CD4-positive, alpha-beta T cell treated with Interleukin-15 for 4 hours (primary cell): ENCODE results near the gene RNF166.
A peak's percentile ranks its signal among the peaks of the same experiment; 100 is the strongest.

Source experiments
- DNase-seq: peaks from one replicate; pipeline ENCODE4 v3.0.0-alpha.2; 2020; ENCODE audit warnings: low spot score

RNF166 gene

DNA sequence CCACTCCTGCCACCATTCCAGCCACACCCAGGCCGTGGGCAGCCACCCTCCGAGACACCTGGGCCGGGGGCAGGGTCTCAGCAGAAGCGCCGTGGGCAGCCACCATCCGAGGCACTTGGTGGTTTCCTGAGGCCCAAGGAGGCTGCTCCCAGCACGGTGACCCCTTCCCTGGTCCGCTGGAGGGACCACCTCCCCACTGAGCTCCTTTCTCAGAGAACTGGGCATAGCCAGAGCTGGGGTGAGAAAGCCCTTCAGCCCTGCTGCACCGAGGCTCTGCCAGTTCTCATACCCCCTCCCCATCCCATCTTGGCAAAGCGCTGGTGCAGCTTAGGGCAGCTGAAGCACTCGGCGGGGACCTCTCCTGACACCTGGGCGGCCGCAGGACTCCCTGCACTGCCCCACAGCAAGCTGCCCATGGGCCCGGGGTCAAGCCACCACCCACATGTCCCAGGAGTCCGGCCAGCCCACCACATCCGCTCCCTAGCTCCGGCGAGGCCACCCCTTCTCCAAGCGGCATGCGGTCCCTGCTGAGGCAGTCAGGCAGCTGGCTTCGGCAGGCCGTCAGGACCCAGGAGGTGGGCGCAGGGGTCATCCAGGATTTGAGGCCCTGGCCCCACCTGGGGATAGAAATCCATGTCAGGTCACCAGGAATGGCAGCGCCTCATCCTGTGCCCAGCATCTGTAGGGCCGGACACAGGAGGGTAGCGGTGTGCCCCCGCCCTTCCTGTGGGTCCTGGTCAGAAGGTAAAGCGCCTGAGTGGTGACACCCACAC is 54.0 kb downstream of the RNF166 start:
- DNase-seq, result no peak

DNA sequence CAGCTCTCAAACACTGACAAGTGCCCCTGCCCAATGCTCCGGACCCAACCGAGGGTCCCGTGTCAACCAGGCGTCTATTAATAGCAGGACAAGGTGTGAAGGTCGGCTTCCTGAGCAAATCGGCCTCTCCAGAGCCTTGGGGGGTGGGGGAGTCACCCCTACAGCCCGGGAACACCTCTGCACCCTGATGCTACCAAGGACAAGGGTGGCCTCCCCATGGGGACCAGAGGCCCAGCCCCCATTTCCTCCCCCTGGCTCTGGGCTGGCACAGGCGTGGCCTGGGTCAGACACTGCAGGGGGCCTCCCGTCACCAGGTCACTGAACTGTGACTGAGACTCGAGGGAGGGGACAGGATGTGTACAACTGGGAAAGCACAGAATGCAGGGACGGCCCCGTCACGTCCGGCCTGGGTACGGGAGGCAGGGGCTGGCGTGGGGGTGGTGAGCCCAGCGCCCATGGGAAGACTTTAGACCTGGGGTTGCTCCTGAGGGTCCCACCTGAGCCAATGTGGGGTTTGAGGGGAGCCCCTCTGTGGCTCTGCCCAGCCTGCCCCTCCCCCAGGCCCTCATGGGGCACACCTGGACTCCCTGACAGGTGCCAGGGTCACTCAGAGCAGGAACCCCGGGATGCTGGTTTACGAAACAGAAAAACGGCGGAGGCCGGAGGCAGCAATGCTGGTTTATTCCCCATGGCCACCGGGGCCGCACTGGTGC is 54.8 kb downstream of the RNF166 start:
- peak; percentile 67 for DNase-seq

DNA sequence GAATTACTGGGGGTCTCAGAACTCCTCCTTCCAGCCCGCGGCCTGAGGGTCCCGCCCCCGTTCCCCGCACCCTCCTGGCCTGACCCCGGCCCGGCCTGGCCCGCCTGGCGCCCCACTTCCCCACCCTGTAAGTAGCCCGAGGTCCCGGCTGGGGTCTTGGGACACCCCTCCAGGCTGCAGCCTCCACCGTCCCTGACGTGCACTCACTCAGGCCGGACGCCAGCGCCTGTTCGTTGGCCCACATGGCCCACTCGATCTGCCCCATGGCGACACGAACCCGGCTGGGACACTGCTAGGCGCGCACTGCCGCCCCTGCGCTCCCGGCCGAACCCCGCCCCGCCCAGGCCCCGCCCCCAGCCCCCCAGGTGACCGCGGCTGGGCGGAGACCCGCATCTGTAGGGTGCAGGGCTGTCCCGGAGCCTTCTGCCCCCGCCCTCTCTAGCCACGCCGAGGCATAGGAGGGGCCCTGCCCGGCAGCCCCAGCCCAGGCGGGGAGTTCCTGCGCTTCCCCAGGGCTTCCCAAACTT is 55.4 kb downstream of the RNF166 start, which contains the start of gene CYBA:
CYBA (minus strand) TSS at position 305 of the 527 bp plus-strand sequence; CDS start at position 265, 40 bp downstream.
- peak; percentile 83 for DNase-seq

DNA sequence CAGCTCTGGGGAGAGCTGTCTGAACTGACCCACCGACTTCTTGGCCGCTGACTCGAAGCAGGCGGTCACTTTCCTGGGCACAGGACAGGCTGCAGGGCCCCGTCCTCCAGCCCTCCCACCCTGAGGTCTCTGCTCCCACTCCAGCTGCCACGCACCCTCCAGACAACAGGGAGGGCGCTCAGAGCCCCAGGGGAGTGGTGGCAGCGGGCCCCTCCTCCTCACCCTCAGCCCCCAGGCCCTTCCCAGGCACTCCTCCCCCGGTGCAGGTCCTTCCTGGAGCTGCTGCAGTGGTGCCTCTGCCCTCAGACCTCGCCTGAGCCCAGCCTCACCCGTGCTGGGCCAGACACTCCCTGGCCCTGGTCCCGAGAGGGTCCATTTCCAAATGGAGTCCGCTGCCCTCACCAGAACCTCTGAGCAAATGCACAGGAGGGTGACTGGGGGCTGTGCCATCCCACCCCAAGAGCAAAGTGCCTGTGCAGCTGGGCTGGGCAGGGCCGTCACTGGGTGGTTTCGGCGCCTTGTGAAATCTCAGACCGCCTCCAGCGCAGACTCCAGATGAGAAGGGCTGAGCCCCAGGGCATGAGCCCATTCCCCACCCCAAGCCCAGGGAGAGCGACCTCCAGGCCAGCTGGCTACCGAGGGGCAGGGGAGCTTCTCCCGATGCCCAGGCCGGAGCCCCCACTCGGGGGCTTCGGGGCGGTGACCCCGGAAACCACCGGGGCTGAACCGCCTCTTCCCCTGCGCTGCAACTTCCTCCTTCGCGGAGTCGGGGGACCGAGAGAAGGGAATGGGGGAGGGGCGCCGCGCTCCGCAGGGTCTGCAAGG is 56.1 kb downstream of the RNF166 start:
- DNase-seq, result no peak

DNA sequence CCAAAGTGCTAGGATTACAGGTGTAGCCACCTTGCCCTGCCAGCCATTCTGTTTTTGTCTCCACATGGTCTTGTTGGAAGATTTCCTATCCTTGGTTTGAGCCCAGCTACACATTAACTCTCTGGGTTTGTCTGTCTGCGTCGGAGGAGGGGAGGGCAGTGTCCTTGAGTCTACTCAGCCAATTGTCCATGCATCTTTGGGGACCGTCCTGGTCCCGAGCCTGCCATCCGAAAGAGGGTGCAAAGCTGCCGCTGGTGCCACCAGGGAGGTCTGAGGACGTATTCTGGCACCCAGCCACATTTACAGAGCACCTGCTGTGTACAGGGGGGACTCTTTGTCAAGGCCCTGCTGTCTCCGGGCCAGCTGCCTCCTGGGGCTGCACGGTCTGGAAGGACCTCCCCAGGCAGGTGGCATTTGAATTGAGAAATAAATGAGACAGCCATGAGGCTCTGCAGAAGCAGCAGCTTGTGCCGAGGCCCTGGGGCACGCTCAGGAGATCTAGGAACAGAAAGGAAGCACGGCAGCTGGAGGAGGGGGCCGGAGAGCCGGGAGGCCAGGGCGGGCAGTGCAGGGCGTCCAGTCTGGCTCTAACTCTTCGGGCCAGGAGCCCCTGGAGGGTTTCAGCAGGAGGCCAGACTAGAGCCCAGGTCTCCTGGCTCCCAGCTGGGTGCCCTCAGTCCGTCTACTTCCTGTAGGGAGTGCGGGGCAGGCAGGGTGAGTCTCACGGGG is 56.8 kb downstream of the RNF166 start:
- no peak for DNase-seq

DNA sequence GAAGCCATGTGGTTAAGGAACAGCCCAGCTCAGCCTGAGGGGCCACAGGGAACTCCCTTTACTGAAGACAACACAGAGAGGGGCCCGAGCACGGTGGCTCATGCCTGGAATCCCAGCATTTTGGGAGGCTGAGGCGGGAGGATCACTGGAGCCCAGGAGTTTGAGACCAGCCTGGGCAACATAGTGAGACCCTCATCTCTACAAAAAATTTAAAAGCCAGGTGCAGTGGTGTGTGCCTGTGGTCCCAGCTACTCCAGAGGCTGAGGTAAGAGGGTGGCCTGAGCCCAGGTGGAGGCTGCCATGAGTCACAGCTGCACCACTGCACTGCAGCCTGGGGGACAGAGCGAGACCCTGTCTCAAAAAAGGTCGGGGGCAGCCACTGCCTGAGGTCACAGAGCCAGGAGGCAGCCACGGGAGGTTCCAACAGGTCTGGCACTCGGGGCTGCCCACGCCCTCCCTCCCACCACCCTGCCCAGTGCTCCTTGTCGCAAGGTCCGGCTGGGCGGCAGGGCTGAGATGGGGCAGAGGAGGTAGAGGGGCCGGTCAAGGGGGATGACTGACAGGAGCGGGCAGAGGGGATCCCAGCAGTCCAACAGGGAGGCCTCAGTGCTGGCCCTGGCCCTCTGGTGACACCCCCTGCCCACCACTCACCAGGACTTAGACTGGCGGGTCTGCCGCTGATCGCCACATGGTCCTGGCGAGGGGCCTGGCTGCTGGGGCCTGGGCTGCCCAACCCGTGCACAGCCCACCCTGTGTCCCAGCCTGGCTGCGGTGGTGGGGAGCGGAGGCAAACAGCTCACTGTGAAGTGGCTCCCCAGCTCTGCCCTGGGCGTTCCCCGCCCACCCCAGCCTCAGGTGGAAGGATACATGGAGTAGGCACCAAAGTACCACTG is 58.8 kb downstream of the RNF166 start:
- no peak for DNase-seq
